ENCODE data around the gene ZNF565.
"Not testable (repeated sequence)": the region's sequence is repeated elsewhere in the genome, so short reads cannot be mapped to it uniquely, and the experiment has no call there.

ZNF565 gene

GRCh38 chr19:36149673-36150406 is 64.6 kb downstream of the ZNF565 start:
- DNase-seq: no peak

GRCh38 chr19:36144624-36145023 is 69.8 kb downstream of the ZNF565 start:
- DNase-seq: no peak

GRCh38 chr19:36142496-36142895 is 72.0 kb downstream of the ZNF565 start:
- no peak for DNase-seq

GRCh38 chr19:36142046-36142445 is 72.4 kb downstream of the ZNF565 start:
- no peak for DNase-seq

- DNase-seq: peak; percentile 76
These were observed 73.2 kb downstream of the ZNF565 start for GRCh38 chr19:36141039-36141927.

GRCh38 chr19:36140304-36141038 is 74.0 kb downstream of the ZNF565 start:
- DNase-seq: peak; percentile 80

GRCh38 chr19:36139473-36140303 is 74.8 kb downstream of the ZNF565 start, which contains the start of gene CAPNS1:
Gene CAPNS1, plus strand, starts transcription at chr19:36140066. Its CDS starts 946 bp downstream, at chr19:36141012.
- peak; percentile 94 for DNase-seq

GRCh38 chr19:36139120-36139472 is 75.4 kb downstream of the ZNF565 start:
- no peak for DNase-seq

GRCh38 chr19:36136964-36137686 is 77.3 kb downstream of the ZNF565 start:
- DNase-seq: peak; percentile 95

GRCh38 chr19:36134867-36135266 is 79.6 kb downstream of the ZNF565 start:
- not testable (repeated sequence) for DNase-seq

Data from NCI-H226 (cell line).